Stimulated activated CD4-positive, alpha-beta T cell treated with anti-CD3 and anti-CD28 coated beads, Interleukin-2, amount 100 ng/mL, for 4 hours (primary cell): ENCODE results near the gene HSPA9.

Experiments
- DNase-seq: peaks from one replicate; pipeline ENCODE4 v3.0.0-alpha.2; 2020; ENCODE audit warnings: low read depth

The HSPA9 gene

GRCh38 chr5:138560971-138561370 is 14.2 kb downstream of the HSPA9 start:
- DNase-seq, result no peak

DNA sequence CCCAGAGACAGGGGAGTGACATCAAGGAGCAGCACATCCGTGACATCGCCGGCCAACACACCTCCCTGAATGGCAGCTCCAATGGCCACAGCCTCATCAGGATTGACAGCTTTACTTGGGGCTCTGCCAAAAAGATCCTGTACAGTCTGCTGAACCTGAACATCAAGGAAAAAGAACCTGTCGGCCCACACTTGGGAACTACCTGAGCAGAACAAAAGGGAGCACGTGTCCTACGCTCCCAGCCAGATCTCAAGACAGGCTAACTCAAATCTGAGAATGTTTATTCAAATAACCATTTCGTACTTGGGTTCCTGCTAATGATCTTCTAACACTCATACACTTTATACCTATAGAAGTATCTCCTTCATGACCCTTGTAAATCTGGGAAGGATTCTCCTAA is 15.3 kb downstream of the HSPA9 start:
- no peak for DNase-seq

DNA sequence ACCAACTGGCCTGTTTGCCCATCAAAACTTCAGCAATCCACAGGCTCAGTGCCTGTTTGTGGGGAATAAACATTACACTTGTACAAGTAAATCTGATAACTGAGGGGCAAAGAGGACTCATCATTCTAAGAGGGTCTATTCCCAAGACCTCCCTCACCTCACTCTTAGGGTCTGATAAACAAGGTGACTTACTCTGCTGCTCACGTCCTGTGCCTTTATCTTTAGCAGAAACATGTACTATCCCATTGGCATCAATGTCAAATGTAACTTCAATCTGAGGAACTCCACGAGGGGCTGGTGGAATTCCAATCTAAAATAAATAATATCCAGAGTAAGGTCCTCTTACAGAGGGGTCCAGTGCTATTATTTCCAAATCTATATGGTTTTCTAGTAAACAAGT is 17.5 kb downstream of the HSPA9 start:
- no peak for DNase-seq

GRCh38 chr5:138554143-138554542 is 21.1 kb downstream of the HSPA9 start:
- no peak for DNase-seq

DNA sequence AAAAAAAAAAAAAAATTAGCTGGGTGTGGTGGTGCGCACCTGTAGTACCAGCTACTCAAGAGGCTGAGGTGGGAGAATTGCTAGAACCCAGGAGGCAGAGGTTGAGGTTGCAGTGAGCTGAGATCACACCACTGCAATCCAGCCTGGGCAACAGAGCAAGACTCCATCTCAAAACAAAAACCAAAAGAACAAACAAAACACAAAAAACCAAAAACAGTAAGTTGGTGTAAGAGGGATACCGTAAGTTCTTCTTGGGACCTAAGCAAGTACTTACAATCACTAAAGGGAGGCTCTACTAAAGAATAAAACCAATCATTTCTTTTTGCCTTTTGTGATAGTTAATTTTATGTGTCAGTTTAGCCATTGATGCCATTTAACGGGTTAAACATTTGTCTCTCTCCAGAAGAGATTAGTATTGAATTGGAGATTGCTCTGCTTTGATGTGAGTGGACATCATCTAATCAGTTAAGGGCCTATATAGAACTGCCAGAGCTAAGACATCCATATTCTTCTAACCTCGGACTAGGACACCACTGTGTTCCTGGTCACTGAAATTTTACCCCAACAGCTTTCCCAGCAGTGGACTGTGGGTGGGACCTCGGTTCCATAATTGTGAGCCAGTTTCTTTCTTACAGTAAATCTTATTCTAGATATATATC is 21.6 kb downstream of the HSPA9 start:
- no peak for DNase-seq

DNA sequence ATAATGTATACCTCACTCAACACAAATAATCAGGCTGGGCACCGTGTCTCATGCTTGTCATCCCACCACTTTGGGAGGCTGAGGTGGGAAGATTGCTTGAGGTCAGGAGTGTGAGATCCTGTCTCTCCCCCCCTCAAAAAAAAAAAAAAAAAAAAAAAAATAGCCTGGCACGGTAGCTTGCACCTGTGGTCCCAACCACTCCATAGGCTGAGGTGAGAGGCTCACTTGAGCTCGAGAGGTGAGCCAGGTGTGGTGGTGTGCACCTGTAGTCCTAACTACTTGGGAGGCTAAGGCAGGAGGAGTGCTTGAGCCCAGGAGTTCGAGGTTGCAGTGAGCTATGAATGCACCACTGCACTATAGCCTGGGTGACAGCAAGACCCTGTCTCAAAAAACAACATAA is 22.5 kb downstream of the HSPA9 start:
- DNase-seq, result no peak

DNA sequence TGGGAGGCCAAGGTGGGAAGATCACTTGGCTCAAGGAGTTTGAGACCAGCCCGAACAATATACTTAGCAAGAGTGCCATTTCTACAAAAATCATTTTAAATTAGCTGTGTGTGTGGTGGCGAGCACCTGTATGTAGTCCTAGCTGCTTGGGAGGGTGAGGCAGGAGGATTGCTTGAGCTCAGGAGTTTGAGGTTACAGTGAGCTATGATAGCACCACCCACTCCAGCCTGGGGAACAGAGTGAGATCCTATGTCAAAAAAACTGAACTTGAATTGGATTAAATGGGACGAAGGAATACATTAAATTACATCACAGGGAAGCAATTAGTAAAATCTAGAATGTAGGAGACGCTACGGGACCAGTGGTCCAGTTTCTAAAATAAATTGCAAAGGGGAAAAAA is 25.8 kb downstream of the HSPA9 start:
- no peak for DNase-seq

DNA sequence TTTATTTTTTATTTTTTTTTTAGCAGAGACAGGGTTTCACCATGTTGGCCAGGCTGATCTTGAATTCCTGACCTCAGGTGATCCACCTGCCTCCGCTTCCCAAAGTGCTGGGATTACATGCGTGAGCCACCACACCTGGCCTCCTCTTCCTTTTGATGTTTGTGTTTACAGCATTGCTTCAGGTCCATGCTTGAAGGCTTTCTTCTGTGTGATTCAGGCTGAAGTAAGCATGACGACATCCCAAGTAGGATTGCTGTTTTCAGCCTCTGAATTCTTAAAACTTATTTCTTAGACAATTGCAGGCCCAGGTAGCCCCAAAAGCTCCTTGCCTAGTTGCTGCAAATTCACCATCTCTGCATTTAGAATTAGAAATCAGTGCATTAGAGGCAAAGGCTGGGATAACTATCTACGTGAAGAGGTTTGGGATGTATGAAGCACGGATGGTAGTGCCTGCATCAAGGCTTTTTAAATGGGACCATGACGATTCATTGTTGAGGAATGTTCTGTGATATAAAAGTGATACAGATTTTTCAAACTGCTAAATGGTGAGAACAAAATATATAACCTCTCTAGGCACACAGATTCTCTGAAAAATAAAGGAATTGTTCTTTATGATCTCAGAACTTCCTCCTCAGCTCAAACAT is 29.2 kb downstream of the HSPA9 start:
- DNase-seq, result no peak

- no peak for DNase-seq
Measured at GRCh38 chr5:138544181-138545134, 30.7 kb downstream of the HSPA9 start.

DNA sequence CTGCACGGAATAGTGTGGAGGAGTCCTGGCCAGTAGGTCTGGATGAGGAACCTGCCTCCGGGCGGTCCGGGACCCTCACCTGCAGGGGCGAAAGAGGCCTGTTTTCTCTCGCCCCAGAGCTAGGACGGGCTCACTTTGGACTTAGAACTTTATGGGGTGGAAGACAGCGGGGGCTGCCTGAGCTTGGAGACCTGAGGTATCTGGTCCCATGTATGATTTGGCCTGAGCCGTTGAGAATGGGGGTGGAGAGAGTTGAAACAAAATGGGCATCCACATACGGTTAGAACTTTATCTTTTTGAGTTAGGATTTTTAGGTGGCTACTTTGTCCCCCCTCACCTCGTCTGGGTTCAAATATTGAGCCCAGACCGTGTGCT is 31.5 kb downstream of the HSPA9 start:
- DNase-seq, result no peak

GRCh38 chr5:138542956-138543729 is 32.1 kb downstream of the HSPA9 start, which contains the start of gene ETF1:
TSS of gene ETF1 (minus strand) at chr5:138543236. CDS start at chr5:138542918, 318 bp downstream.
- peak; percentile 100 for DNase-seq

GRCh38 chr5:138542180-138542955 is 32.8 kb downstream of the HSPA9 start:
- DNase-seq, result no peak

- DNase-seq, result no peak
Measured at GRCh38 chr5:138541511-138542179, 33.6 kb downstream of the HSPA9 start.

- DNase-seq, result no peak
Measured at GRCh38 chr5:138539791-138540190, 35.4 kb downstream of the HSPA9 start.

GRCh38 chr5:138538943-138539627 is 36.1 kb downstream of the HSPA9 start:
- DNase-seq, result no peak

GRCh38 chr5:138536665-138537315 is 38.4 kb downstream of the HSPA9 start:
- DNase-seq, result no peak

- DNase-seq, result no peak
Measured at GRCh38 chr5:138536215-138536614, 39.0 kb downstream of the HSPA9 start.

DNA sequence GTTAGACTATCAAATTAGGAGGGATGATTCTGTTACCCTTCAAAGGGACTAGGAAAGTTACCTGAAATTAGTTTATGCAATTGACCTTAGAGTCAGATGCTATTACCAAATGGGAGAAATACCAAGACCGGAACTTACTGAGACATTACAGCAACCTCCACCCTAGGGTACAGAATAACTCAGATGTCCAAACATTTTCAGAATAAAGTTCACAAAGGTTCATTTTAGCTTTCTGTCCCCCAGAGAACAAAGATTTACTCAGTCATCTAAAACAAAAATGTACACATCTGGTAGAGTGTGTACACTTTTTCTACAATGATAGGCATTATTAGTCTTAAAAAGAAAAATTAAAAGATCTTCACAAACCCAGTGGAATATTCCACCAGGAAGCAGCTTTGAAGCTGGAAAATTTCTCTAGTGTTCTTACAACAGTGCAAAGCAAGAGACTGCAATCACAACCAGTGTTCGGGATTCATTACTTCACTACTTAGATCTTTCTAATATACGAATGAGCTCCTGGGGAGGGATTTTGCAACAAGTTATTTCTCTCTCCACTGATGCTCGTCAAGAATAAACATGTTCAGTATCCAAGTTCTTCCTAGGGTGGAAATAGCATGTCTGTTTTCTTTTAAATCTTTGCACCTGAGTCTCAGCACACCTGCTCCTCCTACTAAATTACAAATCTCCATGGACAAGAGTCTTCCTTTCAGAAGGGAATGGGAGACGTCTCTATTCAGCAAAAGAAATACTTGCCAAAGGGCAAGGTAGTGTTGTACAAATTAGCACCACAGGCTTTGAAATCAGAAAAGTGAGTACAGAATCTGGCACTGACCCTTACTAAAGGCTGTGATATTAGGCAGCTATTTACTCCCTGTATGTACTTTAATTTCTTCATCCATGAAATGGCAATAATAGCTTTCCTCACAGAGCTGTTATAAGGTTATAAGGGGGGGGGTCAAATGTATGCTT is 40.9 kb downstream of the HSPA9 start:
- no peak for DNase-seq
